WI38 (cell line): ENCODE results near the gene FLNC.
A peak's percentile ranks its signal among the peaks of the same experiment; 100 is the strongest.

Experiments
- H3K4me3 ChIP-seq: 2 replicates; pipeline ENCODE4 v1.5.1; 2011; ENCODE audit warnings: low read depth, mild to moderate bottlenecking, control low read depth, low read length
- TF ChIP-seq, protein P1 (sequence below): IDR thresholded peaks from 2 replicates; pipeline ENCODE4 v1.5.1; 2012; ENCODE audit warnings: low read depth, mild to moderate bottlenecking, control low read depth, low read length

The FLNC gene

DNA sequence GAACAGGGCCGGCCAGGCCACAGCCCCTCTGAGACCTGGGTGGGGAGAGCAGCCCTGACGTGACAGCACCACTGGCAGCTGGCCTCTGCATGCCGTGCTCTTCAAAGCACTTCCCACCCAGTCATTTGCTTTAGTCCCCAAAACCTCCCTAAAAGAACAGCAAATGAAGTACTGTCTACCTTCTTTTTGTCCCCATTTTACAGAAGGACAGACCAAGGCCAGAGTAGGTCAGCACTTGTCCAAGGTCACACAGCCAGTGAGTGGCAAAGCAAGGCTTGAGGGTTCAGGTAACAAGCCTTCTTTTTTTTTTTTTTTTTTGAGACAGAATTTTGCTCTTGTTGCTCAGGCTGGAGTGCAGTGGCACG, 47.5 kb downstream of the FLNC start:
- TF ChIP-seq, protein P1, sequence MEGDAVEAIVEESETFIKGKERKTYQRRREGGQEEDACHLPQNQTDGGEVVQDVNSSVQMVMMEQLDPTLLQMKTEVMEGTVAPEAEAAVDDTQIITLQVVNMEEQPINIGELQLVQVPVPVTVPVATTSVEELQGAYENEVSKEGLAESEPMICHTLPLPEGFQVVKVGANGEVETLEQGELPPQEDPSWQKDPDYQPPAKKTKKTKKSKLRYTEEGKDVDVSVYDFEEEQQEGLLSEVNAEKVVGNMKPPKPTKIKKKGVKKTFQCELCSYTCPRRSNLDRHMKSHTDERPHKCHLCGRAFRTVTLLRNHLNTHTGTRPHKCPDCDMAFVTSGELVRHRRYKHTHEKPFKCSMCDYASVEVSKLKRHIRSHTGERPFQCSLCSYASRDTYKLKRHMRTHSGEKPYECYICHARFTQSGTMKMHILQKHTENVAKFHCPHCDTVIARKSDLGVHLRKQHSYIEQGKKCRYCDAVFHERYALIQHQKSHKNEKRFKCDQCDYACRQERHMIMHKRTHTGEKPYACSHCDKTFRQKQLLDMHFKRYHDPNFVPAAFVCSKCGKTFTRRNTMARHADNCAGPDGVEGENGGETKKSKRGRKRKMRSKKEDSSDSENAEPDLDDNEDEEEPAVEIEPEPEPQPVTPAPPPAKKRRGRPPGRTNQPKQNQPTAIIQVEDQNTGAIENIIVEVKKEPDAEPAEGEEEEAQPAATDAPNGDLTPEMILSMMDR: no peak
- H3K4me3 ChIP-seq: no peak overlapping the region

DNA sequence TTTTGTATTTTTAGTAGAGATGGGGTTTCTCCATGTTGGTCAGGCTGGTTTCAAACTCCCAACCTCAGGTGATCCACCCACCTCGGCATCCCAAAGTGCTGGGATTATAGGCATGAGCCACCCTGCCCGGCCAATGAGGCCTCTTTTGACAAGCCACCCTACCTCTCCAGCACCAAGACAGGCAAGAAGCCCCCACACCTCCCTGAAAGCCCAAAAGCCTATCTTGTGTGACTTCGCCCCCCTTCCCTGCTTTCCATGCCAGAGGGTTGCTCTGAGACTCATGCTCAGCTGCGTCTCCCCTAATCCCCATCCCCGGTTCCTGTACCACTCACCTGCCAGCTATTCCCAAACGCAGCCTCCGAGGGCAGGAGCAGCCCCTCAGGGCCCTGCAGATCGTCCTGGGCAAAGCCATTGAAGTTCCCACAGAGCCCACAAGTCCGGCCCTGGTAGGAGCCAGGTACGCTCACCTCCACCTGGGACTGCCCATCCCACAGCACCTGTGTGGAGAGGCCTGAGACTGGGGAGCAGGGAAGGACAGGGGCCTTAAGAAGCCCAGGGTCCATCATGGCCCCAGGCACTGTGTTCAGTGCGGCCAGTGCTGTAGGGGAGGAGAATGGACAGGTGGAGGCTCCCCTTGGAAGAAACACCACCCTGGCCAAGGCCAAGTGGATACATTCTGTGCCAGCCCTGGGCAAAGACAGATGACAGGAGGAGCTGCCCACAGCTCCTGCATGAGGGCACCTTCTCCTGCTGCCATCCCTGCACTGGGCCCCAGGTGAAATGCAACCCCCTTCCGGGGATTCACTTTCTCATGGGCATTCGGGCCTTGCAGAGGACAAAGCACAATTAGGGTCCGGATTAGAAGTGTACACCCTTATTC, 48.3 kb downstream of the FLNC start:
- TF ChIP-seq, protein P1: no peak
- no peak overlapping the region for H3K4me3 ChIP-seq

DNA sequence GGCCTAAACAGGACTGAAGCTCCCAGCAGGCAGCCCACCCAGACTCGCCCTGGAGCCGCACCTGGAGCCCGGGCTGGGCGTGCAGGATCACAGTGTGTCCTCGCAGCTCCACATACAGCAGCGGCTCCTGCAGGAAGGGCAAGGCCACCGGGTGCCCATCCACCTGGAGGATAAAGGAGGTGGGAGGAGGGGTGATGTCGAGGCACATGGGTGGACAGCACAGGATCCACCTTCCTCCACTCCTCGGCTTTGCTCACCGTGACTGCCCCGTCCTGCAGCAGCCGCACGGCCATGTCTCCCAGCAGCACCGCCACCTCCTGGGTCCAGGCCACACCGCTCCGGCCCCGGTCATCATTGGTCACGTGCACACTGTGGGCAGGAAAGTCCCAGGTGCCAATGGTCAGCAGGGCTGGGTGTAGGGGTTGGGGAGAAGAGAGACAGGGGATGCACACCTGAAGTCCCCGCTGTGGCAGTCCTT, 49.3 kb downstream of the FLNC start:
- TF ChIP-seq, protein P1: no peak
- H3K4me3 ChIP-seq: no peak overlapping the region

DNA sequence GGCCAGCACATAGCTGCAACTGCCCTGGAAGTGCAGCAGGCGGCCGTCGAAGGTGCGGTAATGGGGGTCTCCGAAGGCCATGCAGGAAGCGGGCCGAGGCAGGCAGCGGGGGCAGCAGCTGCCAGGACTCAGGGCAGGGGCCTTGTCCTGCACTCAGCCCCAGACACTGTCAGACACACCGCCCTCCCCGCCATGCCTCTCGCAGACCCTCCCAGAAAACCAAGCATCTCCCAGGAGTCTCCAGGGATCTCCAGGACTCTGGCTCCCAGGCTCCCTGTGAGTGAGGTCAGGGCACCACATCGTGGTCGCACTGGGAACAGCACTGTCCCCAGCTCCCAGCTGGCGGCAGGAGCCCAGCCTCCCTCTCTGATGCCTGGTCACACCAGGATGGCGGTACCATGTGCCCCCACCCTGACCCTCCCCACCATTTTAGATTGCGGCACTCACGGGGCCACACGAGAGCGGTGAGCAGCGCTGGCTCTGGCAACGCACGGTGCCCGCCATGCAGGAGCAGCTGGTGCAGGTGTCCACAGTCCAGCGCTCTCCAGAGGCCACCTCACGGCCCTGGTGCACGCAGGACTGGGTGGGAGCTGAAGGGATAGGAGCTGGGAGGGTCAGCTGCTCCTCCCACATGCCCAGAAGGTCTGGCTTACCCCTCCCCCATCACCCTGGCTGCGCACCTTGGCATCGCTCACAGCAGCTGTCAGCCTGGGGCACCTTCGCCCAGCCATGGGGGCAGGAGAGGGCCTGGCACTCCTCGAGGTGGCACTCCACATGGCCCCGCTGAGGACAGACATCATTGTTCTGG, 49.9 kb downstream of the FLNC start:
- H3K4me3 ChIP-seq: no peak overlapping the region
- TF ChIP-seq, protein P1: peak; percentile 91

DNA sequence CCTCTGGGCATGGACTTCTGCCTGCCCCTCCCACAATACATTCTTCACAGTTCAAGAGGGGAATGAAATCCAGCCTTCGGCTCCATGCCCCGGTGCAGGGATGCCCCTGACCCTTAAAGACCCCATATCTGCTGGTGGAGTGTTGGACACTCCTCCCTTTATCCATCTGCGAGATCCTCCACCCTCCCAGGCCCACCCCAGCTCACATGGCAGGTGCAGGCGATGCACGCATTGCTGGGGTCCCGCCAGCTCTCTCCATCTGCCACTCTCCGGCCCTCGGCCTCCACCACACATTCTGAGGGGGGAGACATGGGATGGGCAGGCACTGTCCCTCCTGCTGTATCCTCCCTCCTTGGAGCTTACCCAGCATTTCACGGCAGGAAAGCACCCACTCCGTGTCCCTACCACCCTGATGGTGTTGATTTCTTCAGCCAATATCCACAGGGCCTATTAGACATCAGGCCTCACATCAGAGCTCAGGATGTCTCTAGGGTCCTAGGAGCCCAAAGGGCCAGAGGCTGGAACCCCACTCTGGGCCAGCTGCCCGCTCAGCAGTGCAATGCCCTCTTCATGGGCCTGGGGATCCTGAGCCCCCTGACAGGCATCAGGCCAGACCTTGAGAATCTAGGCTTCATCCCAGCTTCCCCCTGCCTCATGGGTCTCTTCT, 50.7 kb downstream of the FLNC start:
- TF ChIP-seq, protein P1: no peak
- no peak overlapping the region for H3K4me3 ChIP-seq

DNA sequence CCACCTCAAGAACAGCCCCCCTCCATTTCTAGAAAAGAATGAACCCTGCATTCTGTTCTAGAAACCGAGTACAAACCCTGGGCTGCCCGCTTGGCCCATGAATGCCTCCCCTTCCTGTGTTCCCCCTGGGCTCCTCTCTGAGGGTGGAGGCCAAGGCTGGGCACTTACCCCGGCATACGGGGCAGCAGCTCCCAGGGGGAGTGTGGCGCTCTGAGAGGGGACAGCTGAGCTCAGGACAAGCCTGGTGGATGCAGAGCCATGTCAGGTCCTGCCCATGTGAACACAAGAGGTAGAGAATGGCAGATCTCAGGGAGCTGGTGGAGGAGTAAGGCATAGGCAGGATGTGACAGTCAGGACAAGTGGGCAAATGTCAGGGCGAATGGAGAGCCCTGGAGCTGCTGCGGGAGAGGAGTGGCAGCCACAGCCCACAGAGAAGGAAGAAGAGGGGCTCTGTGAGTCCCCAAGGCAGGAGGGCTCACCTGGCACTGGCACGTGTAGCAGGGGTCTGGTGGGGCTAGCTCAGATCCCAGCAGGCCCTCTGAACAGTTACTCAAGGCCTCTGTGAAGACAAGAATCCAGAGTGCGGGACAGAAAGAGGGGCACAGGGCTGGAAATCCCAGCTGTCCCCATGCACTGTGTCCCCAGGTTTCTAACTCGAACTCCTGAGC, 51.4 kb downstream of the FLNC start:
- no peak overlapping the region for H3K4me3 ChIP-seq
- TF ChIP-seq, protein P1: no peak
